SK-N-SH (cell line): ENCODE measurements around the gene MAU2. TPM values are rescaled to one million over a fixed set of nuclear protein-coding genes. Genes with fewer than 3 reads are reported as not detected.

Experiments used
- CTCF ChIA-PET: fragments of 300-600, 350-600 bp; formaldehyde crosslinking; extraction: SDS; loops from one replicate; lab custom pipeline; 2021; lab: Yijun Ruan, JAX
- POLR2A ChIA-PET: fragments of 350-600 bp; sonication (Branson Sonifier 250); formaldehyde crosslinking; extraction: SDS; loops from one replicate; lab custom pipeline; 2020; ENCODE audit warnings: antibody characterized with exemption, inconsistent platforms; lab: Yijun Ruan, JAX
- DNase-seq: peaks from one replicate; pipeline ENCODE4 v3.0.0; 2012
- H2AFZ ChIP-seq: fragments of 200-600 bp; sonication (generic); 2 replicates; pipeline ENCODE4 v1.8.1; 2016; ENCODE audit warnings: antibody characterized with exemption, mild to moderate bottlenecking, low read depth
- H3F3A ChIP-seq: fragments of 200-600 bp; sonication (generic); replicated peaks from 2 replicates; pipeline ENCODE3; 2016; ENCODE audit warnings: antibody characterized with exemption, mild to moderate bottlenecking; ENCODE audit not compliant: insufficient read depth
- H3K27ac ChIP-seq, 2 experiments: fragments of 200-500 bp in 1 of 2; fragments of 200-600 bp in 1 of 2; sonication (Bioruptor generic) in 1 of 2; sonication (generic), shearing (Covaris generic) in 1 of 2; 2 replicates each; pipeline versions ENCODE4 v1.5.1 to v1.6.1; 2014 to 2016; ENCODE audit warnings: low read depth in 2 of 2, inconsistent platforms in 1 of 2, low read length in 1 of 2, mild to moderate bottlenecking in 1 of 2, mixed read lengths in 1 of 2
- H3K27me3 ChIP-seq: fragments of 200-600 bp; sonication (generic), shearing (Covaris generic); 2 replicates; pipeline ENCODE4 v1.6.1; 2016; ENCODE audit warnings: mixed run types; ENCODE audit not compliant: insufficient read depth
- H3K36me3 ChIP-seq, 2 experiments: fragments of 200-500 bp in 1 of 2; fragments of 200-600 bp in 1 of 2; sonication (Bioruptor generic) in 1 of 2; sonication (generic) in 1 of 2; replicated peaks in 1 of 2; 2 replicates each; pipeline versions ENCODE3 to v1.5.1; 2014 to 2016; ENCODE audit warnings: low read length in 1 of 2, mild to moderate bottlenecking in 1 of 2; ENCODE audit not compliant: insufficient read depth in 2 of 2, control insufficient read depth in 1 of 2
- H3K4me1 ChIP-seq, 2 experiments: fragments of 200-500 bp in 1 of 2; fragments of 200-600 bp in 1 of 2; sonication (Bioruptor generic) in 1 of 2; sonication (generic), shearing (Covaris generic) in 1 of 2; 2 replicates each; pipeline versions ENCODE4 v1.5.1 to v1.6.1; 2014 to 2016; ENCODE audit warnings: low read depth in 1 of 2, low read length in 1 of 2, mixed run types in 1 of 2; ENCODE audit not compliant: insufficient read depth in 2 of 2, control insufficient read depth in 1 of 2
- H3K4me2 ChIP-seq: fragments of 200-600 bp; sonication (generic), shearing (Covaris generic); 2 replicates; pipeline ENCODE4 v1.6.1; 2017; ENCODE audit warnings: mixed run types
- H3K4me3 ChIP-seq, 2 experiments: fragments of 200-500 bp in 1 of 2; fragments of 200-600 bp in 1 of 2; sonication (Bioruptor generic) in 1 of 2; sonication (generic), shearing (Covaris generic) in 1 of 2; 2 replicates each; pipeline versions ENCODE4 v1.5.1 to v1.8.1; 2014 to 2016; ENCODE audit warnings: low read depth in 2 of 2, inconsistent platforms in 1 of 2, low read length in 1 of 2, mild to moderate bottlenecking in 1 of 2, mixed read lengths in 1 of 2, moderate library complexity in 1 of 2
- H3K79me2 ChIP-seq: fragments of 200-600 bp; sonication (generic); 2 replicates; pipeline ENCODE4 v1.8.1; 2017; ENCODE audit warnings: mild to moderate bottlenecking; ENCODE audit not compliant: insufficient read depth
- H3K9ac ChIP-seq: fragments of 200-600 bp; sonication (generic); 2 replicates; pipeline ENCODE4 v1.6.1; 2017; ENCODE audit warnings: mixed run types
- H3K9me2 ChIP-seq: fragments of 200-600 bp; sonication (generic); 2 replicates; pipeline ENCODE4 v1.6.1; 2017; ENCODE audit warnings: mixed run types
- H3K9me3 ChIP-seq: fragments of 200-600 bp; sonication (generic); 2 replicates; pipeline ENCODE4 v1.6.1; 2017; ENCODE audit warnings: mixed run types, mild to moderate bottlenecking, moderate library complexity
- H4K20me1 ChIP-seq: fragments of 200-600 bp; sonication (generic); 2 replicates; pipeline ENCODE4 v1.6.1; 2017; ENCODE audit warnings: mild to moderate bottlenecking, mixed run types; ENCODE audit not compliant: insufficient read depth
- CHD2 ChIP-seq: fragments of 150-350 bp; IDR thresholded peaks from 2 replicates; pipeline ENCODE4 v1.6.1; 2018; ENCODE audit warnings: low read length; ENCODE audit not compliant: partially characterized antibody
- CTCF ChIP-seq: fragments of 200-600 bp; sonication (generic); IDR thresholded peaks from 2 replicates; pipeline ENCODE4 v1.6.1; 2017; ENCODE audit warnings: antibody characterized with exemption, mild to moderate bottlenecking, moderate library complexity
- EP300 ChIP-seq, 2 experiments: IDR thresholded peaks; 2 replicates each; pipeline versions ENCODE4 v1.4.0 to v1.6.1; 2012; ENCODE audit warnings: borderline replicate concordance in 1 of 2, low read depth in 1 of 2, low read length in 1 of 2
- FOXM1 ChIP-seq: IDR thresholded peaks from 2 replicates; pipeline ENCODE4 v1.4.0; 2012; ENCODE audit warnings: low read depth, mild to moderate bottlenecking
- GABPA ChIP-seq: IDR thresholded peaks from 2 replicates; pipeline ENCODE4 v1.4.0; 2012; ENCODE audit warnings: low read depth, mild to moderate bottlenecking
- JUND ChIP-seq: IDR thresholded peaks from 2 replicates; pipeline ENCODE4 v1.4.0; 2012
- MXI1 ChIP-seq: IDR thresholded peaks from 2 replicates; pipeline ENCODE4 v1.6.1; 2012; ENCODE audit warnings: mild to moderate bottlenecking, low read depth, low read length, improper control_type of control experiment
- NFIC ChIP-seq: IDR thresholded peaks from 2 replicates; pipeline ENCODE4 v1.4.0; 2012; ENCODE audit warnings: borderline replicate concordance
- RXRA ChIP-seq: IDR thresholded peaks from 2 replicates; pipeline ENCODE4 v1.4.0; 2012; ENCODE audit warnings: low read depth, mild to moderate bottlenecking, borderline replicate concordance
- SIN3A ChIP-seq: IDR thresholded peaks from 2 replicates; pipeline ENCODE4 v1.6.1; 2012; ENCODE audit warnings: low read depth, mild to moderate bottlenecking, low read length, moderate library complexity, borderline replicate concordance
- SMC3 ChIP-seq: IDR thresholded peaks from 2 replicates; pipeline ENCODE4 v1.6.1; 2012; ENCODE audit warnings: low read depth, low read length, improper control_type of control experiment
- TAF1 ChIP-seq: IDR thresholded peaks from 2 replicates; pipeline ENCODE4 v1.6.1; 2012; ENCODE audit warnings: low read depth, mild to moderate bottlenecking, low read length, moderate library complexity, borderline replicate concordance
- TEAD4 ChIP-seq: IDR thresholded peaks from 2 replicates; pipeline ENCODE4 v1.4.0; 2012; ENCODE audit warnings: mild to moderate bottlenecking, borderline replicate concordance; ENCODE audit not compliant: insufficient read depth
- USF1 ChIP-seq: IDR thresholded peaks from 2 replicates; pipeline ENCODE4 v1.4.0; 2012; ENCODE audit warnings: low read depth, borderline replicate concordance
- WGBS: methylation state at CpG from one replicate; pipeline ENCODE4 v1.1.6; 2017; ENCODE audit warnings: low lambda C conversion rate; 5-methylcytosine and 5-hydroxymethylcytosine counted together
- polyA plus RNA-seq, 3 experiments: library from polyadenylated mRNA; depleted of rRNA; stranded (reverse); fragments of >200 nt; gene quantifications; 2 replicates each; pipeline ENCODE4 v1.2.3, GENCODE V29; 2012
- TF ChIP-seq, protein P1 (sequence below): IDR thresholded peaks from 2 replicates; pipeline ENCODE4 v1.4.0; 2012; ENCODE audit warnings: low read depth

MAU2 gene
- polyA plus RNA-seq, 1 of the 3 experiments (the other 2 are of a cell fraction): 17.6 TPM

- ChIA-PET CTCF (interaction anchor here (1.0 to 1.4 kb wide), 3 partner anchors 152 to 192 kb away, joined by 3 to 5 read pairs (median 4); no protein-coding TSS in a partner anchor), POLR2A (no interaction called here)
- H3K4me2 ChIP-seq: no peak overlapping the region
- TF ChIP-seq GABPA: no peak
- no peak for TF ChIP-seq SMC3
- TF ChIP-seq JUND: no peak
- no peak for TF ChIP-seq MXI1
- H3K27me3 ChIP-seq: no peaks in the 10 kb centered on the region
- H3K9me3 ChIP-seq: no peaks in the 10 kb centered on the region
- DNase-seq: no peak
- 87% methylated on average over 3 of the region's 7 CpGs for WGBS
- peaks cover 22% of the 10 kb centered on the region; the same call in 1 of the 2 replicates for H4K20me1 ChIP-seq
- no peaks in the 10 kb centered on the region for H3K4me1 ChIP-seq
- no peak overlapping the region for H3K27ac ChIP-seq
- peaks cover 16 to 50% of the 10 kb centered on the region in 2 experiments for H3K36me3 ChIP-seq
- H3K9me2 ChIP-seq: no peaks in the 10 kb centered on the region
- no peaks in the 10 kb centered on the region for H3F3A ChIP-seq
- H2AFZ ChIP-seq: no peak overlapping the region
- peaks cover 13% of the 10 kb centered on the region; the same call in 1 of the 2 replicates for H3K79me2 ChIP-seq
- no peak overlapping the region for H3K9ac ChIP-seq
- no peak overlapping the region for H3K4me3 ChIP-seq
Observed at GRCh38 chr19:19338082-19338481, 17.5 kb downstream of the MAU2 start.

DNA sequence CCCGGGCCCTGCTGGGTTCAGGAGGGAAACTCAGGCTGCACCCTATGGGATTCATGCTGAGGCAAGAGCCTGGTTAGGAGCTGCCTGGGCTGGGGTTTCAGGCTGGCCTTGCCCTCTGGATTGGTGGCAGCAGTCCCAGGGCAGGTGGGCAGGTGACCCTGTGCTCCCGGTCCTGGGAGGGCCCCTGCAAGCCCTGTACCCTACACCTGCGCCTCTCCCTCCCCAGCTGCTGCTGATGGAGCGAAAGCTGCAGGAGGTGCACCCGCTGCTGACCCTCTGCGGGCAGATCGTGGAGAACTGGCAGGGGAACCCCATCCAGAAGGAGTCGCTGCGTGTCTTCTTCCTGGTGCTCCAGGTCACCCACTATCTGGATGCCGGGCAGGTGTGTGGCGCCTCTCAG, 20.4 kb downstream of the MAU2 start:
- peaks cover 24 to 69% of the 10 kb centered on the region in 2 experiments for H3K36me3 ChIP-seq

More for the DNA sequence above, 20.4 kb downstream of the MAU2 start:
- Histone ChIP-seq H2AFZ (no peak overlapping the region), H3K27me3 (no peaks in the 10 kb centered on the region), H3K27ac (no peak overlapping the region), H3K4me3 (no peak overlapping the region), H3K9me2 (no peaks in the 10 kb centered on the region), H3K79me2 (no peaks in the 10 kb centered on the region), H4K20me1 (no peaks in the 10 kb centered on the region), H3F3A (no peaks in the 10 kb centered on the region), H3K9ac (no peak overlapping the region), H3K9me3 (no peaks in the 10 kb centered on the region), H3K4me2 (no peak overlapping the region)
- ChIA-PET POLR2A (interaction anchor here (0.5 kb wide), 1 partner anchor 47 kb away, joined by 3 read pairs; no protein-coding TSS in a partner anchor), CTCF (interaction anchor here (1.0 to 3.7 kb wide), 7 partner anchors 9 to 195 kb away, joined by 3 to 55 read pairs (median 10); no protein-coding TSS in a partner anchor)
- WGBS: 100% methylated on average over 1 of the region's 11 CpGs
- no peak for TF ChIP-seq FOXM1
- TF ChIP-seq TAF1: no peak
- no peak for TF ChIP-seq NFIC
- no peak for TF ChIP-seq RXRA
- no peak for TF ChIP-seq CTCF
- TF ChIP-seq TEAD4: no peak
- TF ChIP-seq EP300 (IDR thresholded peaks at IDR 0.05; ENCODE audit: borderline replicate concordance in 1 of 2, low read depth in 1 of 2, low read length in 1 of 2): no peak
- TF ChIP-seq USF1: no peak
- TF ChIP-seq, protein P1, sequence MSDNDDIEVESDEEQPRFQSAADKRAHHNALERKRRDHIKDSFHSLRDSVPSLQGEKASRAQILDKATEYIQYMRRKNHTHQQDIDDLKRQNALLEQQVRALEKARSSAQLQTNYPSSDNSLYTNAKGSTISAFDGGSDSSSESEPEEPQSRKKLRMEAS: no peak
- TF ChIP-seq CHD2: no peak
- no peak for TF ChIP-seq SIN3A
- TF ChIP-seq, all 33 proteins: peak for 0
- H3K4me1 ChIP-seq: no peaks in the 10 kb centered on the region
- no peak for DNase-seq
